MCF 10A (cell line): ENCODE measurements around the gene PTPRE. TPM values are rescaled to one million over a fixed set of nuclear protein-coding genes. Genes with fewer than 3 reads are reported as not detected.

ENCODE experiments used
- BruUV-seq: library from RNA; stranded (reverse); fragments of 400-500 nt; replicated peaks from 2 replicates; lab custom pipeline; 2021; lab: Mats Ljungman, UMichigan
- CTCF ChIA-PET: fragments of 300-600 bp; sonication (Branson Sonifier 250); formaldehyde crosslinking; extraction: SDS; loops from one replicate; lab custom pipeline; 2021; ENCODE audit warnings: antibody characterized with exemption, inconsistent platforms; lab: Yijun Ruan, JAX
- POLR2A ChIA-PET: fragments of 300-600, 350-650 bp; sonication (Branson Sonifier 250); formaldehyde crosslinking; extraction: SDS; loops from one replicate; lab custom pipeline; 2020; ENCODE audit warnings: antibody characterized with exemption, inconsistent platforms; lab: Yijun Ruan, JAX
- DNase-seq: peaks from one replicate; pipeline ENCODE4 v3.0.0-alpha.2; 2018; ENCODE audit not compliant: unreplicated experiment
- H3K27ac Mint-ChIP-seq: one replicate; pipeline ENCODE4 v1.8.0; 2022; ENCODE audit warnings: mild to moderate bottlenecking, low read depth, mixed read lengths; ENCODE audit not compliant: unreplicated experiment
- H3K27me3 Mint-ChIP-seq: one replicate; pipeline ENCODE4 v1.8.0; 2022; ENCODE audit warnings: mixed read lengths; ENCODE audit not compliant: insufficient read depth, unreplicated experiment
- H3K36me3 Mint-ChIP-seq: one replicate; pipeline ENCODE4 v1.8.0; 2022; ENCODE audit warnings: mild to moderate bottlenecking, moderate library complexity, mixed read lengths; ENCODE audit not compliant: insufficient read depth, unreplicated experiment
- H3K4me1 Mint-ChIP-seq: one replicate; pipeline ENCODE4 v1.8.0; 2022; ENCODE audit warnings: mixed read lengths; ENCODE audit not compliant: insufficient read depth, unreplicated experiment
- H3K4me3 Mint-ChIP-seq: one replicate; pipeline ENCODE4 v1.8.0; 2022; ENCODE audit warnings: mild to moderate bottlenecking, moderate library complexity, mixed read lengths; ENCODE audit not compliant: unreplicated experiment
- H3K9me3 Mint-ChIP-seq: one replicate; pipeline ENCODE4 v1.8.0; 2022; ENCODE audit warnings: mixed read lengths; ENCODE audit not compliant: unreplicated experiment
- CTCF ChIP-seq: fragments of 200-600 bp; IDR thresholded peaks from one replicate; pipeline ENCODE4 v1.8.0; 2022; ENCODE audit warnings: antibody characterized with exemption, mild to moderate bottlenecking; ENCODE audit not compliant: unreplicated experiment
- intact Hi-C: fragments of 100-400 bp; cut with micrococcal nuclease; formaldehyde crosslinking; loops from 2 replicates; pipeline ENCODE4 v1.14.1; 2022
- total RNA-seq: library from RNA; stranded (reverse); gene quantifications from 2 replicates; pipeline ENCODE4 v1.2.3, GENCODE V29; 2022

Gene PTPRE
- total RNA-seq, 1 experiment from 2014 or later: 34.6 TPM

GRCh38 chr10:128065881-128066534, 159.1 kb downstream of the PTPRE start:
- intact Hi-C loops: no loop called here

GRCh38 chr10:128066870-128067382, 160.0 kb downstream of the PTPRE start:
- Mint-ChIP-seq H3K9me3 (no peaks in the 10 kb centered on the region), H3K4me3 (no peak overlapping the region), H3K4me1 (peaks cover 37% of the 10 kb centered on the region), H3K27ac (no peak overlapping the region), H3K27me3 (no peaks in the 10 kb centered on the region), H3K36me3 (peaks cover 60% of the 10 kb centered on the region)
- intact Hi-C loops: no loop called here
- DNase-seq: no peak
- TF ChIP-seq CTCF: no peak
- CTCF ChIA-PET: interaction anchor here (0.6 to 17.1 kb wide), 5 partner anchors 19 to 160 kb away, joined by 3 to 354 read pairs (median 3); partner anchors contain the start of gene PTPRE
- no TSS peak for BruUV-seq
- POLR2A ChIA-PET: no interaction called here

More at GRCh38 chr10:128065881-128066534, 159.1 kb downstream of the PTPRE start:
- peaks cover 37% of the 10 kb centered on the region for H3K4me1 Mint-ChIP-seq
- ChIA-PET CTCF (interaction anchor here (0.6 to 17.1 kb wide), 5 partner anchors 18 to 159 kb away, joined by 3 to 354 read pairs (median 4); partner anchors contain the start of gene PTPRE), POLR2A (interaction anchor here (0.9 to 9.2 kb wide), 2 partner anchors 13 to 16 kb away, joined by 3 to 216 read pairs; no protein-coding TSS in a partner anchor)
- no peak for TF ChIP-seq CTCF
- H3K36me3 Mint-ChIP-seq: peaks cover 60% of the 10 kb centered on the region
- no TSS peak for BruUV-seq
- H3K4me3 Mint-ChIP-seq: no peak overlapping the region
- no peak overlapping the region for H3K27ac Mint-ChIP-seq
- DNase-seq: no peak
- no peaks in the 10 kb centered on the region for H3K9me3 Mint-ChIP-seq
- H3K27me3 Mint-ChIP-seq: no peaks in the 10 kb centered on the region

DNA sequence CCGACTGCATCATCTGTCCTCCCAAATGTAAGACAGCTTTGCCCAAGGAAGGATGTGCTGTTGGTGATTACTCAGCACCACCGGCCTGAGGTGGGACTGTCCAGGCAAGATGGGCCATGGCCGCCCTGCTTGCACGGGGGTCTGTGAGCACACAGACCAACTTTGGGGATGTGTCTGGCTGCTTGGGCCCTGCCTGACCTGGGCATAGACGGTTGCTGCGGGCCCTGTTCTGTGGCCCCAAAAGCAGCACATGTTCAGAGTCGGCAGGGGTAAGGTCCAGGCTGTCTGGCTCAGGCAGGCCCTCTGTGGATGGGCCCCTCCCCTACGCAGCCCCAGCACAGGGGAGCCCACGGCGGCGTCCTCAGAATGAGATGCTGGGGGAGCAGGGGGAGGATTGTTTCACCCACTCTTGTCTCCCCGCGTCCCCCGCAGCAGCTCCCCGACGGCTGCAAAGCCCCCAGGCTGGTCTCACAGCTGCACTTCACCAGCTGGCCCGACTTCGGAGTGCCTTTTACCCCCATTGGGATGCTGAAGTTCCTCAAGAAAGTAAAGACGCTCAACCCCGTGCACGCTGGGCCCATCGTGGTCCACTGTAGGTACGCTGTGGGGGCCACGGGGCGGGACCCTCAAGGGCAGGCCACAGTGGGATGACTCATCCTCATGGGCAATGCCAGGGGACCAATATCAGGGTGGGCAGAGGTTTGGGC, 160.9 kb downstream of the PTPRE start:
- intact Hi-C loops: loop anchor here (2.0 kb wide), 1 partner anchor 351 kb away; no protein-coding TSS in a partner anchor
- TF ChIP-seq CTCF: no peak

More for the DNA sequence above, 160.9 kb downstream of the PTPRE start:
- H3K9me3 Mint-ChIP-seq: no peaks in the 10 kb centered on the region
- H3K27me3 Mint-ChIP-seq: no peaks in the 10 kb centered on the region
- ChIA-PET CTCF (interaction anchor here (0.7 to 17.1 kb wide), 9 partner anchors 27 to 240 kb away, joined by 3 to 354 read pairs (median 4); partner anchors contain the start of gene PTPRE), POLR2A (no interaction called here)
- BruUV-seq: no TSS peak
- H3K36me3 Mint-ChIP-seq: peaks cover 63% of the 10 kb centered on the region
- no peak overlapping the region for H3K27ac Mint-ChIP-seq
- DNase-seq: no peak
- H3K4me3 Mint-ChIP-seq: no peak overlapping the region
- H3K4me1 Mint-ChIP-seq: peaks cover 37% of the 10 kb centered on the region
